Measurements from ENCODE around the gene RAMP1.

Gene RAMP1

GRCh38 chr2:237884681-237885080 lies 25.3 kb downstream of the RAMP1 start:
- peak overlapping the region; percentile 35 for H3K27ac ChIP-seq

DNA sequence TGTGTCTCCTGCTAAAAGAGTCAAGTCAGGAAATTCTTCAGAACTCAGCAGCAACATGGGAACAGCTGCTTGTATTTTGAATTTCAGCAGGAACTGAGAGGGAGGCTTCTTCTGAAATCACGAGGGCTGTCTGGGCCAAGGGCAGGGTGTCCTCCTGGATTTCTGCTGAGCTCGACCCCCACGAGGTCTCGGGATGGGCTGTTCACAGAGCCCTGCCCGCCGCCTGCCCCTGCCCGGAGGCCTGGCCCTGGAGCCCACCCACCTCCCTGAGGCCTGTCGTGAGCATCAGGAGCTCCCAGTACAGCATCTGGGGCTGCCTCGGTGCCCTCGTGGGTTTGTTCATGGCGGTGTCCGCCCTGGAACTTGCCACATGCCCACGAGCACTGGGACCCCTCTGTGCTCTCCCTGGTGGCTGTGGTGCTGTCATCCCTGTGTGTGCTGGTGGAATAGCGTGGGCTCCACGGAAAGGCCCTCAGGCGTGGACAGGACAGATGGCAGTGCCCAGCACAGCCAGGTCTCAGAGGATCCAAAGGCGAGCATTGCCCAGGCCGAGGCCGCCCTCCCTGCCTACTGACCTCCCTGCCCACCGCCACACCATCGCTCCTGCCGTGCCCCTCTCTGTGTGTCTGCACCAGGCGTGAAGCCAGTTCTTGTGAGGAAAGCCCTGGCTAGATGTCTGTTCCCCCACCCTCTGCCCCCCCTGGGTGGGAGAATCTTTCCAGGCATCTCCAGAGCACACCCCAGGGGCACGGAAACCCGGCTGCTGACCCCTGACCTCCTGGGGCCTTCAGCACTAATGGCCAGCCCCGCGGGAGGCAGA lies 25.9 kb downstream of the RAMP1 start:
- ChIA-PET CTCF (no interaction called here), POLR2A (ENCODE audit: low non-redundant PET) (interaction anchor here (0.5 kb wide), 1 partner anchor 1949 kb away, joined by 3 read pairs; no protein-coding TSS in a partner anchor)
- no peak for DNase-seq (ENCODE audit: low spot score)

More at GRCh38 chr2:237884681-237885080, 25.3 kb downstream of the RAMP1 start:
- TF ChIP-seq CTCF (conservative IDR thresholded peaks at IDR 0.05; ENCODE audit: low read depth) = no peak
- ChIA-PET CTCF (no interaction called here), POLR2A (ENCODE audit: low non-redundant PET) (interaction anchor here (0.5 kb wide), 1 partner anchor 1948 kb away, joined by 3 read pairs; no protein-coding TSS in a partner anchor)
- no peak for DNase-seq (ENCODE audit: low spot score)

DNA sequence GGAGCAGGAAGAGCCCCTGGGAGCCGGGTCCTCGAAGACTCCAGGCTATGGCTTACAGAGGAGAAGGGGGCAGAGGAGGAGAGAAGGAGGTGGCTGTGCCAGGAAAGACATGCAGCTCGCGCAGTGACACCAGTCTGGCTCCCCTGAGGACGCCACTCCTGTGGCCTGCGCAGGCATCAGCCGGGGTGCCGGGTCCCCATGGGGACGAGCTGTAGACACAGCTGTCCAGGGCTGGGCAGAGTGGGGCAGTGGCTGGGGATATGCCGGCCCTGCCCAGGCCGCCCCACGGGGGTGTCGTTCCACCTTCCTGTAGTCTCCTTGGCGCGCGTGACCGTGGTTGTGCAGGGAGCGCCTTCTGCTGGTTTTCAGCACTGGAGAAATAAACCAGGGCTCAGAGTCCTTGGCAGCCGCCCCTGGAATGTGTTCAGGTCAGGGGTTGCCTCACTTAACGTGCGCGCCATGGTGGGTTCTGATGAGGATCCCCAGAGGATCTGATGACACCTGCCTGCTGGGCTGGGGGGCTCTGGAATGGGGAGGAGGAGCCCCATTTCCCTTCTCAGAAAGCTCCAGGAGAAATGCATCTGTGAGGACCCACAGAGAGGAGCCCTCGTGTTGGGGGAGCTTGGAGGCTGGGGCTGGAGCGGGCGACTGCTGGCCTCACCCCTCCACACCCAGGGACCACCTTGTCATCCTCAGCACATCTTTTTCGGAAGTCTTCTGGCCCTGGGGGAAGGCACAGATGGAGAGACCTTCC lies 26.7 kb downstream of the RAMP1 start:
- TF ChIP-seq CTCF (conservative IDR thresholded peaks at IDR 0.05; ENCODE audit: low read depth) = no peak
- POLR2A ChIA-PET (ENCODE audit: low non-redundant PET) = no interaction called here
- CTCF ChIA-PET = interaction anchor here (0.7 kb wide), 1 partner anchor 631 kb away, joined by 3 read pairs; no protein-coding TSS in a partner anchor
- DNase-seq (ENCODE audit: low spot score) = no peak
- H3K27ac ChIP-seq = peak overlapping the region; percentile 79; the same call in 1 of the 2 replicates

More for the DNA sequence above, 25.9 kb downstream of the RAMP1 start:
- peak overlapping the region; percentile 35 for H3K27ac ChIP-seq
- TF ChIP-seq CTCF (conservative IDR thresholded peaks at IDR 0.05; ENCODE audit: low read depth) = no peak

DNA sequence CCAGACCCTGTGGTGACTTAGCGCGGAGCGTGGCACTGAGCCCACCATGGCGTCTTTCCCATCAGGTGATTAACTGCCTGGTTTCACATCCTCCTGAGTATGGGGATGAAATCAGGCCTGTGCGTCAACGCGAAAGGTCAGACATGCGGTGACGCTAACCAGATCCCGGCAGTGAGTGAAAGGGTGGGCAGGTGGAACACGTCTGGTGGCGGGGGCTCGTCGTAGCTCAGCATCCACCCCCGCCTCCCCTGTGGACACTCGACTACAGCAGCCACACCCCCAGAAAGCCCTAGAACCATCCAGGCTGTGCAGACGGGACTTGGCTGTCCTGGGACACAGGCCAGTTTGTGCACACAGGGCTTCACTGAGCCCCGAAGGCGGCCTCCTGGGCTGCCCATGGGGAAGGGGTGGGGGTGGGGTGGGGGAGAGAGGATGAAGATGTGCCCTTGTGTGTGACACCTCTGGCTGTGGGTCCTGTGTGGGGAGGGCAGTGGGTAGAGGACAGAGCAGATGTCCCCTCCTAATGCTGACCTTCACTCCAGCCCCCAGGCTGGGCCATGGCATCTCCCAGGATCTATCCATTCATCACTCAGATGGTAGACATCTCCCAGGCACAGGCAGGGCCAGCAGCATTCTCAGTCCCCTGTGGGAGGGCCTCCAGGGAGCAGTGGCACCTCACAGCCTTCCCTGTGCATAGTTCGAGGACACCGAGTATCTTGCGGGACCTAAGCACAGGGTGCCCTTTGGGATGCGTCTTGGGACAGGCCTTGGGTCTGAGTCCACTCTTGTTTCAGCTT lies 27.5 kb downstream of the RAMP1 start:
- DNase-seq (ENCODE audit: low spot score) = no peak
- ChIA-PET POLR2A (ENCODE audit: low non-redundant PET) (no interaction called here), CTCF (interaction anchor here (0.7 kb wide), 1 partner anchor 632 kb away, joined by 3 read pairs; no protein-coding TSS in a partner anchor)
- H3K27ac ChIP-seq = peak overlapping the region; percentile 79
- no peak for TF ChIP-seq CTCF (conservative IDR thresholded peaks at IDR 0.05; ENCODE audit: low read depth)

- DNase-seq (ENCODE audit: low spot score) = no peak
- POLR2A ChIA-PET (ENCODE audit: low non-redundant PET) = no interaction called here
- peak overlapping the region; percentile 79 for H3K27ac ChIP-seq
- CTCF ChIA-PET = no interaction called here
- TF ChIP-seq CTCF (conservative IDR thresholded peaks at IDR 0.05; ENCODE audit: low read depth) = no peak
These were observed 29.0 kb downstream of the RAMP1 start for GRCh38 chr2:237888389-237888788.

GRCh38 chr2:237889016-237889415 lies 29.6 kb downstream of the RAMP1 start:
- POLR2A ChIA-PET (ENCODE audit: low non-redundant PET) = no interaction called here
- H3K27ac ChIP-seq = peak overlapping the region; percentile 79
- DNase-seq (ENCODE audit: low spot score) = no peak
- no peak for TF ChIP-seq CTCF (conservative IDR thresholded peaks at IDR 0.05; ENCODE audit: low read depth)
- CTCF ChIA-PET = no interaction called here

Data from RWPE1 (cell line).